ENCODE measurements around the gene PRIMA1.

- no peak for TF ChIP-seq EP300 (IDR thresholded peaks at IDR 0.05; ENCODE audit: borderline replicate concordance in 1 of 2, control insufficient read depth in 1 of 2, low read depth in 2 of 2, low read length in 2 of 2)
- TF ChIP-seq CTCF (IDR thresholded peaks at IDR 0.05 in 2 of 3, conservative IDR thresholded peaks at IDR 0.05 in 1 of 3; ENCODE audit: control insufficient read depth in 2 of 3, extremely low read depth in 1 of 3, insufficient read depth in 1 of 3, low read depth in 3 of 3, low read length in 3 of 3) = no peak
- no peak for TF ChIP-seq POLR2A (IDR thresholded peaks at IDR 0.05; ENCODE audit: low read depth, low read length)
- no peak for TF ChIP-seq ZNF274 (IDR thresholded peaks at IDR 0.05; ENCODE audit: insufficient read depth, insufficient read length)
- no peak for TF ChIP-seq CHD1 (IDR thresholded peaks at IDR 0.05; ENCODE audit: low read depth, low read length)
These were observed 41.2 kb downstream of the PRIMA1 start for GRCh38 chr14:93747102-93747501.

Measured in GM12878 (cell line).